C4-2B (cell line): ENCODE results near the gene LYRM4.
A peak's percentile ranks its signal among the peaks of the same experiment; 100 is the strongest.

Experiments
- H3K27ac ChIP-seq: fragments of 450-650 bp; 2 replicates; pipeline ENCODE4 v1.5.1; 2017
- ZFX ChIP-seq: fragments of 450-650 bp; IDR thresholded peaks from 2 replicates; pipeline ENCODE4 v1.6.1; 2017
- TF ChIP-seq, protein P1 (sequence below): fragments of 450-650 bp; conservative IDR thresholded peaks from 2 replicates; pipeline ENCODE4 v1.5.1; 2017; ENCODE audit warnings: mild to moderate bottlenecking

The LYRM4 gene

DNA sequence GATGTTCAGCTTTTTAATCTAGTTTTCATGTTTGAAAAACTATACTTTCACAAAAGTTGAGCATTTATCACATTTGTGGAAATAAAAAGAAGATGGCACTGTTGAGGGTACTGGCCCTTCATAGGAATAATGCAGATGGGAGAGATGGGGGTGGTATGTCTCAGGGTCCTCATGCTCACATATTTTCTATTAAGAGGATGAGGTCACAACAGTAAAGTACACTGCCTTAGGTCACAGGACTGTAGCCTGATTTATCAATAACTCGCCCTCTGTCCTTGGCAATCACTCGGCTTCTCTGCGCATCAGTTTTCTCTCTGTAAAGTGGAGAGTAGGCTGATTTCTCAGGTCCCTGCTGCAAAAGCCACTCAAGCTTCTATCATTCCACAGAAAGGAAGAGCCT, 119.7 kb downstream of the LYRM4 start:
- H3K27ac ChIP-seq = no peak overlapping the region

DNA sequence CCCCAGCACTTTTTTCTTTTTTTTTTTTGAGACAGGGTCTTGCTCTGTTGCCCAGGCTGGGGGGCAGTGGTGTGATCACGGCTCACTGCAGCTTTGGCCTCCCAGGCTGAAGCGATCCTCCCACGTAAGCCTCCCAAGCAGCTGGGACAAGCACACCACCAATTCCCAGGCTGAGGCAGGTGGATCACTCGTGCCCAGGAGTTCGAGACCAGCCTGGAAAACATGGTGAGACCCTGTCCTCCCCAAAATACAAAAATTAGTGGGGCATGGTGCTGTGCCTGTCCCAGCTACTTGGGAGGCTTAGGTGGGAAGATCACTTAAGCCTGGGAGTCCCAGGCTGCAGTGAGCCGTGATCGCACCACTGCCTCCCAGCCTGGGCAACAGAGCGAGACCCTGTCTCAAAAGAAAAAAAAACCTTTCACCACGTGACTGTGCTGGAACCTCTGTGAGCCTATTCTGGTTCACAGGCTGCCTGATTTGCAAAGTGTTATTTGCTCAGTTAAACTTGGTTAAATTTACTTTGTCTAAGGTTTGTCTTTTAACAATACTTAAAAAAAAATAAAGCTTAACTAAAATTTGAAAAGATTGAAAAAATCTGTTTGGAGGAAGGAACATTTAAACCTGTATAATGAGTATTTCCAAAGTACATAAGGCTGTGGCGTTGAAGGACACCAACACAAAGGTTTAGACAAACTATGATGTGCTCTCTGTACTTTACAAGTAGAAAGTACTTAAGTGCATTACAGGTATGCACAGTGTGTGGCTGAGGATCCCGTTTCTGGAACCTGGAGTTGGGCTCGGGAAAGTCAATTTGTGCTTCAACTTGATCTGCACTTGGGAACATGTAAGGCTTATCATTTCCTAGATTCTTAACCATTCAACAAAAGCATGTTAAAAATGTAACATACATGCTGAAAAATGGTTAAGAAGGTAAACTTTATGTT, 120.7 kb downstream of the LYRM4 start:
- TF ChIP-seq ZFX = no peak
- TF ChIP-seq, protein P1, sequence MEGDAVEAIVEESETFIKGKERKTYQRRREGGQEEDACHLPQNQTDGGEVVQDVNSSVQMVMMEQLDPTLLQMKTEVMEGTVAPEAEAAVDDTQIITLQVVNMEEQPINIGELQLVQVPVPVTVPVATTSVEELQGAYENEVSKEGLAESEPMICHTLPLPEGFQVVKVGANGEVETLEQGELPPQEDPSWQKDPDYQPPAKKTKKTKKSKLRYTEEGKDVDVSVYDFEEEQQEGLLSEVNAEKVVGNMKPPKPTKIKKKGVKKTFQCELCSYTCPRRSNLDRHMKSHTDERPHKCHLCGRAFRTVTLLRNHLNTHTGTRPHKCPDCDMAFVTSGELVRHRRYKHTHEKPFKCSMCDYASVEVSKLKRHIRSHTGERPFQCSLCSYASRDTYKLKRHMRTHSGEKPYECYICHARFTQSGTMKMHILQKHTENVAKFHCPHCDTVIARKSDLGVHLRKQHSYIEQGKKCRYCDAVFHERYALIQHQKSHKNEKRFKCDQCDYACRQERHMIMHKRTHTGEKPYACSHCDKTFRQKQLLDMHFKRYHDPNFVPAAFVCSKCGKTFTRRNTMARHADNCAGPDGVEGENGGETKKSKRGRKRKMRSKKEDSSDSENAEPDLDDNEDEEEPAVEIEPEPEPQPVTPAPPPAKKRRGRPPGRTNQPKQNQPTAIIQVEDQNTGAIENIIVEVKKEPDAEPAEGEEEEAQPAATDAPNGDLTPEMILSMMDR = no peak
- no peak overlapping the region for H3K27ac ChIP-seq

More for the DNA sequence above, 119.7 kb downstream of the LYRM4 start:
- TF ChIP-seq ZFX = no peak
- TF ChIP-seq, protein P1 = no peak

DNA sequence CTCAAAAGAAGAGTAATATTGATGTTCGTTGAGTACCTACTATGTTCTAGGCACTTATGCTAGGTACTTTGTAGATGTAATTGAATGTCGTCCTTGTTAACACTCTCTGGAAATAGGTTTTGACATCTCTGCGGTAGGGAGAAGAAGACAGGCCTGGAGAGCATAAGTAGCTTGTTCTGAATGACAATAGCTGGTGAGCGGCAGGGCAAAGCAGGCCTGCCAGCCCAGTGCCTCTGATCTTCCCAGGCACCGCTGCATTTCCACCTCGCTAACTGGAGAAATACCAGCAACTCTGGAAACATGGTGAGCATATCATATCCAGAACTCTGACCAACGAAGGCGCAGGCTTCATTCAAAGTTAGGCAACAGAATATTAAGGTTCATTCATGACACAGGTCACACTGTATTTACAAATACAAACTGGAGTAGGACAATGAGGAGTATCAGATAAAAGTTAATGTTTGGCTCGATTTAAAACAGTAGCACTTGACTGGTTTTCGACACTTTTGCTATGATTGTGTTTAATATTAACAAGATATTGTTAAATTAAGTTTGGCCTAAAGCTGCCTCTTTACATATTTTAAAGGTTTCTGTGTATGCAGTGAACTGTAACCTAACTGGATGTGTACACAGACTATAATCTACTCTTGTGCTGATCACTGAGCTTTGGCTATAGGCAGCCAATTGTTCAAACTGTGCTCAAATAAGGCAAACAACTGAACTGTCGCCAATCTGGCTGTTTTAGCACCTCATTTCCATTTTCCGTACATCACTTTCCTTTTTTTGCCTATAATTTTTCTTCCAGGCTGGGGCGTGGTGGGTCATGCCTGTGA, 121.5 kb downstream of the LYRM4 start:
- H3K27ac ChIP-seq = no peak overlapping the region
- TF ChIP-seq, protein P1 = no peak
- TF ChIP-seq ZFX = no peak

DNA sequence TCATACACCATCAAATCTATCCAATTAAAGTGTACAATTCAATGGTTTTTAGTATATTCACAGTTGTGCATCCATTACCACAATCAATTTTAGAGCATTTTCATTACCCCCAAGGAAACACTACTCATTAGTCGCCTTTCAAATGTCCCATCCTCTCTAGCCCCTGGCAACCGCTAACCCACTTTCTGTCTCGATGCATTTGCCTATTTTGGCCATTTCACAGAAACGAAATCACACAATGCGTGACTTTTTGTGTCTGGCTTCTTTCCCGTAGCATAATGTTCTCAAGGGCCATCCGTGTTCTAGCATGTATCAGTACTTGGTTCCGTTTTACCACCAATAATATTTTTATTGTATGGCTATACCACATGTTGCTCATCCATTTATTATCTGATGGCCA, 123.9 kb downstream of the LYRM4 start:
- no peak overlapping the region for H3K27ac ChIP-seq
- no peak for TF ChIP-seq ZFX
- TF ChIP-seq, protein P1 = no peak

DNA sequence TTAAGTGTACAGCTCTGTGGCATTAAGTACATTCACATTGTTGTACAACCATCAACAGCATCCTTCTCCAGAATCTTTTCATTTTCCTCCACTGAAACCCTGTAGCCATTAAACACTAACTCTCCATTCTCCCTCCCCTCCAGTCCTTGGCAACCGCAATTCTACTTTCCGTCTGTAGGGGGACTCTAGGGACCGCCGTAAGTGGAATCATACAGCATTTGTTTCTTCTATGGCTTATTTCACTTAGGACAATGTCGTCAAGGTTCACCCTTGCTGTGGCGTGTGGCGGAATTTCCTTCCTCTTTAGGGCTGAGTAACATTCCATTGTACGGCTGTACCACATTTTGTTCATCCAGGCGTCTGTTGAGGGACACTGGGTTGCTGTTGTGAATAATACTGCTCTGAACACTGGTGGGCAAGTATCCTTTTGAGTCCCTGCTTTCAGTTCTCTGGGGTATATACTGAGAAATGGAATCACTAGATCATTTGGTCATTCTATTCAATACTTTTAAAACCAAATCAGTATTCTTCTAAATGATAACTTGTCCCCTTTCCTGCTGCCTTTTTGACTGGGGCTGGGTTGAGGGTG, 124.9 kb downstream of the LYRM4 start:
- no peak for TF ChIP-seq ZFX
- TF ChIP-seq, protein P1 = peak; percentile 71
- H3K27ac ChIP-seq = no peak overlapping the region

DNA sequence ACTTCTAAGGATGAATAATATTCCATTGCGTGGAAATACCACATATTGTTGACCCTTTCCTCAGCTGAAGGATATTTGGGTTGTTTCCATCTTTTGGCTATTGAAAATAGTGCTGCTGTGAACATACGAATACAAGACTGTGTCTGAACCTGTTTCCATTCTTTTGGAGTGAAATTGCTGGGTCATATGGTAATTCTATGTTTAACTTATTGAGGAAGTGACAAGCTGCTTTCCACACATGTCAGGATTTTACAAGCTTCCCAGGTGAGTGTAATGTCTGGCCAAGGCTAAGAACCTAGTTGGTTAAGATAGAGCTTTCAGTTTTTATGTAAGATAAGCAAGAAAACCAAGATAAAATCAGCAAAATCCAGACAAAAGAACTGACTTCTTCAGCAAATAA, 126.8 kb downstream of the LYRM4 start:
- H3K27ac ChIP-seq = no peak overlapping the region
- TF ChIP-seq, protein P1 = no peak
- TF ChIP-seq ZFX = no peak

DNA sequence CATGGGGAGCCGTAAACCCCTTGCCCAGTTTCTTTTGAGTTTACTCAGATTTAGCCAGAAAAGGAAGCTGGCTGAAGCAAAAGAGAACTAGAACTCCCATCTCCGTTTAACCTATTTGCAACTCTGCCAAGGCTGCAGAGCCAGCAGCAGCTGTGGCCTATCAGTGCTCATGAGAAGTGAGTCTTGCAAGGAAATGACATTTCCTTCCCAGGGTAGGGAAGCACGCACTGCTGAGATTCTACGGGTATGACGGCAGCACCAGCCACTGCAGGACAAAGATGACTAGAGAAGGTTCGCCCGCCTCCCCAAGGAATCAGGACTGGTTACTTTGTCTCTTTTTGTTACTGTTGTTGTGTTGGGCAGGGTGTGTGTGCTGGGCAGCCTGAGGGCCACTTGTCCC, 128.0 kb downstream of the LYRM4 start:
- no peak overlapping the region for H3K27ac ChIP-seq
- TF ChIP-seq, protein P1 = no peak
- no peak for TF ChIP-seq ZFX
